WTC11 (cell line): ENCODE data around the gene NEFH. TPM values are rescaled to one million over a fixed set of nuclear protein-coding genes. Genes with fewer than 3 reads are reported as not detected.

Experiments used
- ATAC-seq: fragments of 200-7000 bp; cut with Tn5 transposase; 2 replicates; pipeline ENCODE4 v1.10.0; 2021; ENCODE audit warnings: mild to moderate bottlenecking, moderate library complexity
- Bru-seq: library from RNA; stranded (reverse); fragments of 400-500 nt; gene quantifications from one replicate; lab custom pipeline; 2021; lab: Mats Ljungman, UMichigan
- CTCF ChIA-PET: fragments of 300-600 bp; sonication (Branson Sonifier 250); formaldehyde crosslinking; loops from one replicate; lab custom pipeline; 2021; ENCODE audit warnings: antibody characterized with exemption; lab: Charles Lee
- POLR2A ChIA-PET: fragments of 350-600 bp; sonication (Branson Sonifier 250); formaldehyde crosslinking; loops from one replicate; lab custom pipeline; 2021; ENCODE audit warnings: antibody characterized with exemption; lab: Charles Lee
- DNase-seq: peaks from one replicate; pipeline ENCODE4 v3.0.0; 2021; ENCODE audit warnings: low spot score
- H3K27ac Mint-ChIP-seq: 2 replicates; pipeline ENCODE4 v1.8.0; 2021; ENCODE audit warnings: mixed read lengths
- H3K27me3 Mint-ChIP-seq: 2 replicates; pipeline ENCODE4 v1.8.0; 2021; ENCODE audit warnings: low read depth, mild to moderate bottlenecking, moderate library complexity, mixed read lengths
- H3K36me3 Mint-ChIP-seq: 2 replicates; pipeline ENCODE4 v1.8.0; 2021; ENCODE audit warnings: mixed read lengths
- H3K4me1 Mint-ChIP-seq: 2 replicates; pipeline ENCODE4 v1.8.0; 2022; ENCODE audit warnings: mixed read lengths
- H3K4me3 Mint-ChIP-seq: 2 replicates; pipeline ENCODE4 v1.8.0; 2021; ENCODE audit warnings: mild to moderate bottlenecking, moderate library complexity, mixed read lengths
- H3K9me3 Mint-ChIP-seq: 2 replicates; pipeline ENCODE4 v1.8.0; 2021; ENCODE audit warnings: mixed read lengths
- ATF3 ChIP-seq: sonication (generic); formaldehyde crosslinking; conservative IDR thresholded peaks from 2 replicates; pipeline ENCODE4 v1.8.1; 2022; ENCODE audit warnings: mild to moderate bottlenecking, missing genetic modification reagents
- CDX4 ChIP-seq: fragments of 250-450 bp; sonication (Bioruptor Pico); IDR thresholded peaks from 2 replicates; pipeline ENCODE4 v1.9.0; 2021; ENCODE audit warnings: moderate library complexity, mild to moderate bottlenecking, inconsistent platforms, borderline replicate concordance
- E2F1 ChIP-seq: sonication (generic); formaldehyde crosslinking; IDR thresholded peaks from 2 replicates; pipeline ENCODE4 v1.8.0; 2022; ENCODE audit warnings: mild to moderate bottlenecking, missing genetic modification reagents
- GABPB1 ChIP-seq: sonication (generic); formaldehyde crosslinking; IDR thresholded peaks from 2 replicates; pipeline ENCODE4 v1.8.1; 2023; ENCODE audit warnings: mild to moderate bottlenecking, missing genetic modification reagents
- HMGA2 ChIP-seq: fragments of 250-450 bp; sonication (Bioruptor Pico); IDR thresholded peaks from 2 replicates; pipeline ENCODE4 v1.4.0; 2021; ENCODE audit warnings: mild to moderate bottlenecking, moderate library complexity
- IRF2 ChIP-seq: sonication (generic); formaldehyde crosslinking; IDR thresholded peaks from 2 replicates; pipeline ENCODE4 v1.8.0; 2022; ENCODE audit warnings: low read depth, missing genetic modification reagents, borderline replicate concordance
- MYBL2 ChIP-seq: sonication (generic); formaldehyde crosslinking; IDR thresholded peaks from 2 replicates; pipeline ENCODE4 v1.8.1; 2023; ENCODE audit warnings: mild to moderate bottlenecking, moderate library complexity, missing genetic modification reagents
- NFE2L1 ChIP-seq: sonication (generic); formaldehyde crosslinking; IDR thresholded peaks from 2 replicates; pipeline ENCODE4 v1.8.1; 2023; ENCODE audit warnings: missing genetic modification reagents
- SMAD3 ChIP-seq: sonication (generic); formaldehyde crosslinking; IDR thresholded peaks from 2 replicates; pipeline ENCODE4 v1.8.0; 2022; ENCODE audit warnings: missing genetic modification reagents, mild to moderate bottlenecking, borderline replicate concordance
- TEAD1 ChIP-seq: sonication (generic); formaldehyde crosslinking; IDR thresholded peaks from 2 replicates; pipeline ENCODE4 v1.8.0; 2022; ENCODE audit warnings: mild to moderate bottlenecking, missing genetic modification reagents
- ZMAT4 ChIP-seq: fragments of 250-450 bp; sonication (Bioruptor Pico); IDR thresholded peaks from 2 replicates; pipeline ENCODE4 v1.9.0; 2021; ENCODE audit warnings: mild to moderate bottlenecking
- ZNF121 ChIP-seq: sonication (generic); formaldehyde crosslinking; IDR thresholded peaks from 2 replicates; pipeline ENCODE4 v1.8.0; 2023; ENCODE audit warnings: missing genetic modification reagents
- ZNF138 ChIP-seq: sonication (generic); formaldehyde crosslinking; conservative IDR thresholded peaks from 2 replicates; pipeline ENCODE4 v1.8.1; 2022; ENCODE audit warnings: mild to moderate bottlenecking, moderate library complexity, missing genetic modification reagents
- long read RNA-seq, 3 experiments: library from RNA in 1 of 3; library from capped mRNA in 1 of 3; library from polyadenylated mRNA in 1 of 3; unstranded in 2 of 3; stranded (forward) in 1 of 3; transcript quantifications; one replicate each; pipeline ENCODE4 v2.0.0, GENCODE V29; 2021
- total RNA-seq: library from RNA; stranded (reverse); gene quantifications from 3 replicates; pipeline ENCODE4 v1.2.3, GENCODE V29; 2021
- TF ChIP-seq, protein P1 (sequence below): fragments of 250-450 bp; sonication (Bioruptor Pico); IDR thresholded peaks from 2 replicates; pipeline ENCODE4 v1.9.0; 2021; ENCODE audit warnings: mild to moderate bottlenecking, borderline replicate concordance
- TF ChIP-seq, protein P2 (sequence below): sonication (generic); formaldehyde crosslinking; IDR thresholded peaks from 2 replicates; pipeline ENCODE4 v1.8.0; 2023; ENCODE audit warnings: mild to moderate bottlenecking, missing genetic modification reagents
- TF ChIP-seq, protein P3 (sequence below): sonication (generic); formaldehyde crosslinking; IDR thresholded peaks from 2 replicates; pipeline ENCODE4 v1.8.0; 2022; ENCODE audit warnings: missing genetic modification reagents
- TF ChIP-seq, protein P4 (sequence below): fragments of 250-450 bp; sonication (Bioruptor Pico); conservative IDR thresholded peaks from 2 replicates; pipeline ENCODE4 v1.9.0; 2021; ENCODE audit warnings: mild to moderate bottlenecking

Gene NEFH
- total RNA-seq (2.6 to 3.7 TPM (median 3.7 TPM) in 3 replicates), Bru-seq, nascent RNA (percentile 51 among the genes with signal in this experiment)
- long read RNA-seq, experiment 1, transcript NEFH-201 (4 exons, 3,783 nt), result major isoform, 17 of 22 reads
- long read RNA-seq, experiment 1, partial matches to known transcripts, result 5 of 22 reads
- long read RNA-seq, experiment 1, other reads (novel, unspliced or antisense), result 0 of 22 reads
- long read RNA-seq, experiment 2, partial matches to known transcripts, result 0 of 9 reads
- long read RNA-seq, experiment 2, other reads (novel, unspliced or antisense), result 8 of 9 reads
- long read RNA-seq, experiment 3, result 0 reads

GRCh38 chr22:29479417-29480261, at the start of gene NEFH:
Gene NEFH (plus strand): TSS chr22:29480218. CDS start chr22:29480263, 45 bp downstream.
- TF ChIP-seq E2F1 (CRISPR knock-in tag) (no peak; the same call in 1 of the 2 replicates), SMAD3 (CRISPR knock-in tag) (no peak), HMGA2 (CRISPR knock-in tag) (no peak), ATF3 (CRISPR knock-in tag) (no peak), IRF2 (CRISPR knock-in tag) (no peak), NFE2L1 (CRISPR knock-in tag) (no peak), ZNF138 (no peak), CDX4 (CRISPR knock-in tag) (no peak), ZNF121 (CRISPR knock-in tag) (no peak), GABPB1 (CRISPR knock-in tag) (no peak), TEAD1 (CRISPR knock-in tag) (no peak), ZMAT4 (CRISPR knock-in tag) (no peak), MYBL2 (no peak)
- TF ChIP-seq, protein P1, sequence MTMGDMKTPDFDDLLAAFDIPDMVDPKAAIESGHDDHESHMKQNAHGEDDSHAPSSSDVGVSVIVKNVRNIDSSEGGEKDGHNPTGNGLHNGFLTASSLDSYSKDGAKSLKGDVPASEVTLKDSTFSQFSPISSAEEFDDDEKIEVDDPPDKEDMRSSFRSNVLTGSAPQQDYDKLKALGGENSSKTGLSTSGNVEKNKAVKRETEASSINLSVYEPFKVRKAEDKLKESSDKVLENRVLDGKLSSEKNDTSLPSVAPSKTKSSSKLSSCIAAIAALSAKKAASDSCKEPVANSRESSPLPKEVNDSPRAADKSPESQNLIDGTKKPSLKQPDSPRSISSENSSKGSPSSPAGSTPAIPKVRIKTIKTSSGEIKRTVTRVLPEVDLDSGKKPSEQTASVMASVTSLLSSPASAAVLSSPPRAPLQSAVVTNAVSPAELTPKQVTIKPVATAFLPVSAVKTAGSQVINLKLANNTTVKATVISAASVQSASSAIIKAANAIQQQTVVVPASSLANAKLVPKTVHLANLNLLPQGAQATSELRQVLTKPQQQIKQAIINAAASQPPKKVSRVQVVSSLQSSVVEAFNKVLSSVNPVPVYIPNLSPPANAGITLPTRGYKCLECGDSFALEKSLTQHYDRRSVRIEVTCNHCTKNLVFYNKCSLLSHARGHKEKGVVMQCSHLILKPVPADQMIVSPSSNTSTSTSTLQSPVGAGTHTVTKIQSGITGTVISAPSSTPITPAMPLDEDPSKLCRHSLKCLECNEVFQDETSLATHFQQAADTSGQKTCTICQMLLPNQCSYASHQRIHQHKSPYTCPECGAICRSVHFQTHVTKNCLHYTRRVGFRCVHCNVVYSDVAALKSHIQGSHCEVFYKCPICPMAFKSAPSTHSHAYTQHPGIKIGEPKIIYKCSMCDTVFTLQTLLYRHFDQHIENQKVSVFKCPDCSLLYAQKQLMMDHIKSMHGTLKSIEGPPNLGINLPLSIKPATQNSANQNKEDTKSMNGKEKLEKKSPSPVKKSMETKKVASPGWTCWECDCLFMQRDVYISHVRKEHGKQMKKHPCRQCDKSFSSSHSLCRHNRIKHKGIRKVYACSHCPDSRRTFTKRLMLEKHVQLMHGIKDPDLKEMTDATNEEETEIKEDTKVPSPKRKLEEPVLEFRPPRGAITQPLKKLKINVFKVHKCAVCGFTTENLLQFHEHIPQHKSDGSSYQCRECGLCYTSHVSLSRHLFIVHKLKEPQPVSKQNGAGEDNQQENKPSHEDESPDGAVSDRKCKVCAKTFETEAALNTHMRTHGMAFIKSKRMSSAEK, result no peak
- TF ChIP-seq, protein P2, sequence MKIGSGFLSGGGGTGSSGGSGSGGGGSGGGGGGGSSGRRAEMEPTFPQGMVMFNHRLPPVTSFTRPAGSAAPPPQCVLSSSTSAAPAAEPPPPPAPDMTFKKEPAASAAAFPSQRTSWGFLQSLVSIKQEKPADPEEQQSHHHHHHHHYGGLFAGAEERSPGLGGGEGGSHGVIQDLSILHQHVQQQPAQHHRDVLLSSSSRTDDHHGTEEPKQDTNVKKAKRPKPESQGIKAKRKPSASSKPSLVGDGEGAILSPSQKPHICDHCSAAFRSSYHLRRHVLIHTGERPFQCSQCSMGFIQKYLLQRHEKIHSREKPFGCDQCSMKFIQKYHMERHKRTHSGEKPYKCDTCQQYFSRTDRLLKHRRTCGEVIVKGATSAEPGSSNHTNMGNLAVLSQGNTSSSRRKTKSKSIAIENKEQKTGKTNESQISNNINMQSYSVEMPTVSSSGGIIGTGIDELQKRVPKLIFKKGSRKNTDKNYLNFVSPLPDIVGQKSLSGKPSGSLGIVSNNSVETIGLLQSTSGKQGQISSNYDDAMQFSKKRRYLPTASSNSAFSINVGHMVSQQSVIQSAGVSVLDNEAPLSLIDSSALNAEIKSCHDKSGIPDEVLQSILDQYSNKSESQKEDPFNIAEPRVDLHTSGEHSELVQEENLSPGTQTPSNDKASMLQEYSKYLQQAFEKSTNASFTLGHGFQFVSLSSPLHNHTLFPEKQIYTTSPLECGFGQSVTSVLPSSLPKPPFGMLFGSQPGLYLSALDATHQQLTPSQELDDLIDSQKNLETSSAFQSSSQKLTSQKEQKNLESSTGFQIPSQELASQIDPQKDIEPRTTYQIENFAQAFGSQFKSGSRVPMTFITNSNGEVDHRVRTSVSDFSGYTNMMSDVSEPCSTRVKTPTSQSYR (CRISPR knock-in tag), result no peak
- TF ChIP-seq, protein P3, sequence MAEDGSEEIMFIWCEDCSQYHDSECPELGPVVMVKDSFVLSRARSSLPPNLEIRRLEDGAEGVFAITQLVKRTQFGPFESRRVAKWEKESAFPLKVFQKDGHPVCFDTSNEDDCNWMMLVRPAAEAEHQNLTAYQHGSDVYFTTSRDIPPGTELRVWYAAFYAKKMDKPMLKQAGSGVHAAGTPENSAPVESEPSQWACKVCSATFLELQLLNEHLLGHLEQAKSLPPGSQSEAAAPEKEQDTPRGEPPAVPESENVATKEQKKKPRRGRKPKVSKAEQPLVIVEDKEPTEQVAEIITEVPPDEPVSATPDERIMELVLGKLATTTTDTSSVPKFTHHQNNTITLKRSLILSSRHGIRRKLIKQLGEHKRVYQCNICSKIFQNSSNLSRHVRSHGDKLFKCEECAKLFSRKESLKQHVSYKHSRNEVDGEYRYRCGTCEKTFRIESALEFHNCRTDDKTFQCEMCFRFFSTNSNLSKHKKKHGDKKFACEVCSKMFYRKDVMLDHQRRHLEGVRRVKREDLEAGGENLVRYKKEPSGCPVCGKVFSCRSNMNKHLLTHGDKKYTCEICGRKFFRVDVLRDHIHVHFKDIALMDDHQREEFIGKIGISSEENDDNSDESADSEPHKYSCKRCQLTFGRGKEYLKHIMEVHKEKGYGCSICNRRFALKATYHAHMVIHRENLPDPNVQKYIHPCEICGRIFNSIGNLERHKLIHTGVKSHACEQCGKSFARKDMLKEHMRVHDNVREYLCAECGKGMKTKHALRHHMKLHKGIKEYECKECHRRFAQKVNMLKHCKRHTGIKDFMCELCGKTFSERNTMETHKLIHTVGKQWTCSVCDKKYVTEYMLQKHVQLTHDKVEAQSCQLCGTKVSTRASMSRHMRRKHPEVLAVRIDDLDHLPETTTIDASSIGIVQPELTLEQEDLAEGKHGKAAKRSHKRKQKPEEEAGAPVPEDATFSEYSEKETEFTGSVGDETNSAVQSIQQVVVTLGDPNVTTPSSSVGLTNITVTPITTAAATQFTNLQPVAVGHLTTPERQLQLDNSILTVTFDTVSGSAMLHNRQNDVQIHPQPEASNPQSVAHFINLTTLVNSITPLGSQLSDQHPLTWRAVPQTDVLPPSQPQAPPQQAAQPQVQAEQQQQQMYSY, result no peak
- TF ChIP-seq, protein P4, sequence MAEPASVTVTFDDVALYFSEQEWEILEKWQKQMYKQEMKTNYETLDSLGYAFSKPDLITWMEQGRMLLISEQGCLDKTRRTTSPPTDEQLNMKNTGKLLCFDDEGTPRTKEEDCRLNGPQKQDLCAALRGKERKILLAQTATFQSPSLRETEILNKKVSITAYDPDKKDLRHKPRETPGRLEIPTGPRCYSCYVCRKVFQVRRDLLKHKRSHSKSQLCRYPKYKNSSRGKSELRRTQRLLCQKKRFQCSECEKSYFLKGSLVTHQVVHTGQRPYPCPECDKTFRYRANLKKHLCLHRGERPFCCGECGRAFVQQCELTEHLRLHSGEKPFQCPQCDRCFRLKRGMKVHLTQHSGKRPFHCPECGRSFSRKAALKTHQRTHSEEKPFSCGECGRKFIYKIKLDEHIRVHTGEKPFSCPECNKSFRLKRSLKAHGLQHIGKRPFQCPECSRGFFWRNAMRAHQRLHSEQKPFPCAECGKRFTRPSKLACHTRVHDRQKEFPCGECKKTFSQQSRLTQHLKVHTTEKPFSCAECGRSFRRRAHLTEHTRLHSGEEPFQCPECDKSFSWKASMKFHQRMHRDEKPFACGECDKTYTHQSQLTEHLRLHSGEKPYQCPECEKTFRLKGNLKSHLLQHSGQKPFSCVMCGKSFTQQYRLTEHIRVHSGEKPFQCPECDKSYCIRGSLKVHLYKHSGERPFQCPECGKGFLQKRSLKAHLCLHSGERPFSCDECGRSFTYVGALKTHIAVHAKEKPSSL, result no peak
- H3K4me1 Mint-ChIP-seq, result peaks cover 42% of the 10 kb centered on the region
- DNase-seq (peak; percentile 42), ATAC-seq (peak; percentile 14)
- H3K4me3 Mint-ChIP-seq, result peak within 1 kb of the TSS; percentile 78
- H3K27ac Mint-ChIP-seq, result no peak within 1 kb of the TSS
- H3K27me3 Mint-ChIP-seq, result peaks cover 69% of the 10 kb centered on the region
- H3K36me3 Mint-ChIP-seq, result no peaks in the 10 kb centered on the region
- ChIA-PET POLR2A (no interaction called here), CTCF (interaction anchor here (0.8 to 6.2 kb wide), 4 partner anchors 9 to 91 kb away, joined by 4 to 60 read pairs (median 6); partner anchors contain the start of gene AP1B1)
- no peaks in the 10 kb centered on the region for H3K9me3 Mint-ChIP-seq
